Trophoblast cell (in vitro differentiated cells and primary cell): ENCODE measurements around the gene OCIAD1.

Experiments used
- DNase-seq, 2 donors: peaks; one replicate each; pipeline ENCODE4 v3.0.0-alpha.2; 2016
- H2AFZ ChIP-seq: 2 replicates; pipeline ENCODE4 v1.6.1; 2013; ENCODE audit warnings: low read length, moderate library complexity, mild to moderate bottlenecking; ENCODE audit not compliant: insufficient read depth, poor library complexity
- H2AK5ac ChIP-seq: 2 replicates; pipeline ENCODE4 v1.6.1; 2013; ENCODE audit warnings: mild to moderate bottlenecking, low read length
- H2BK120ac ChIP-seq: 2 replicates; pipeline ENCODE4 v1.6.1; 2013; ENCODE audit warnings: low read length, mild to moderate bottlenecking, moderate library complexity; ENCODE audit not compliant: insufficient read depth, poor library complexity
- H2BK12ac ChIP-seq: 2 replicates; pipeline ENCODE4 v1.6.1; 2013; ENCODE audit warnings: mild to moderate bottlenecking, low read length, moderate library complexity
- H2BK5ac ChIP-seq: 2 replicates; pipeline ENCODE4 v1.6.1; 2013; ENCODE audit warnings: low read length, low read depth, moderate library complexity, mild to moderate bottlenecking; ENCODE audit not compliant: poor library complexity
- H3K14ac ChIP-seq: 2 replicates; pipeline ENCODE4 v1.6.1; 2013; ENCODE audit warnings: mild to moderate bottlenecking, low read length
- H3K18ac ChIP-seq: 2 replicates; pipeline ENCODE4 v1.6.1; 2013; ENCODE audit warnings: mild to moderate bottlenecking, low read length
- H3K23ac ChIP-seq: 2 replicates; pipeline ENCODE4 v1.6.1; 2013; ENCODE audit warnings: low read length
- H3K27ac ChIP-seq: 2 replicates; pipeline ENCODE4 v1.5.1; 2013; ENCODE audit warnings: low read depth, mild to moderate bottlenecking, inconsistent platforms, low read length, moderate library complexity
- H3K27me3 ChIP-seq: 2 replicates; pipeline ENCODE4 v1.6.1; 2013; ENCODE audit warnings: inconsistent platforms, mild to moderate bottlenecking, low read length, moderate library complexity; ENCODE audit not compliant: insufficient read depth
- H3K36me3 ChIP-seq, 2 experiments: 1 replicate in 1 of 2; 2 replicates in 1 of 2; pipeline ENCODE4 v1.6.1; 2013; ENCODE audit warnings: low read length in 2 of 2, mild to moderate bottlenecking in 2 of 2, moderate library complexity in 1 of 2; ENCODE audit not compliant: insufficient read depth in 2 of 2, control insufficient read depth in 1 of 2
- H3K4ac ChIP-seq: 2 replicates; pipeline ENCODE4 v1.6.1; 2013; ENCODE audit warnings: low read depth, mild to moderate bottlenecking, low read length, moderate library complexity
- H3K4me1 ChIP-seq, 2 experiments: 1 replicate in 1 of 2; 2 replicates in 1 of 2; pipeline ENCODE4 v1.6.1; 2013; ENCODE audit warnings: low read length in 2 of 2, mild to moderate bottlenecking in 2 of 2, moderate library complexity in 1 of 2; ENCODE audit not compliant: insufficient read depth in 2 of 2, control insufficient read depth in 1 of 2
- H3K4me2 ChIP-seq: 2 replicates; pipeline ENCODE4 v1.6.1; 2013; ENCODE audit warnings: inconsistent platforms, mild to moderate bottlenecking, low read length, moderate library complexity
- H3K4me3 ChIP-seq: 2 replicates; pipeline ENCODE4 v1.5.1; 2013; ENCODE audit warnings: mild to moderate bottlenecking, low read depth, low read length, inconsistent platforms
- H3K79me1 ChIP-seq: one replicate; pipeline ENCODE4 v1.6.1; 2013; ENCODE audit warnings: low read length
- H3K79me2 ChIP-seq: 2 replicates; pipeline ENCODE4 v1.6.1; 2013; ENCODE audit warnings: low read length, mild to moderate bottlenecking; ENCODE audit not compliant: control insufficient read depth, insufficient read depth, poor library complexity
- H3K9ac ChIP-seq: 2 replicates; pipeline ENCODE4 v1.6.1; 2013; ENCODE audit warnings: mild to moderate bottlenecking, low read length
- H3K9me3 ChIP-seq: 2 replicates; pipeline ENCODE4 v1.6.1; 2013; ENCODE audit warnings: low read depth, mild to moderate bottlenecking, control low read depth, inconsistent platforms, low read length; ENCODE audit not compliant: insufficient read depth
- H4K12ac ChIP-seq: 2 replicates; pipeline ENCODE4 v1.6.1; 2013; ENCODE audit warnings: low read depth, mild to moderate bottlenecking, low read length, moderate library complexity
- H4K8ac ChIP-seq: 2 replicates; pipeline ENCODE4 v1.6.1; 2013; ENCODE audit warnings: low read depth, mild to moderate bottlenecking, low read length, moderate library complexity
- H4K91ac ChIP-seq: one replicate; pipeline ENCODE4 v1.6.1; 2013; ENCODE audit warnings: low read depth, mild to moderate bottlenecking, low read length, moderate library complexity
- WGBS: extraction: QIAGEN DNeasy Blood & Tissue Kit; methylation state at CpG from one replicate; pipeline ENCODE4 v1.1.7; 2013; ENCODE audit warnings: missing lambda C conversion rate; ENCODE audit not compliant: insufficient read length, insufficient coverage; ENCODE audit errors: extremely low coverage; 5-methylcytosine and 5-hydroxymethylcytosine counted together

OCIAD1 gene

GRCh38 chr4:48787056-48787455 lies 43.8 kb upstream of the OCIAD1 start:
- H2AFZ ChIP-seq, result no peak overlapping the region
- no peaks in the 10 kb centered on the region for H3K36me3 ChIP-seq
- no peak overlapping the region for H3K4ac ChIP-seq
- no peak overlapping the region for H2BK5ac ChIP-seq
- peaks cover 3 to 4% of the 10 kb centered on the region in 2 experiments for H3K4me1 ChIP-seq
- H3K14ac ChIP-seq, result no peak overlapping the region
- H2BK12ac ChIP-seq, result no peak overlapping the region
- no peaks in the 10 kb centered on the region for H3K9me3 ChIP-seq
- H3K79me1 ChIP-seq, result no peaks in the 10 kb centered on the region
- H2BK120ac ChIP-seq, result no peak overlapping the region
- no peak overlapping the region for H3K18ac ChIP-seq
- H2AK5ac ChIP-seq, result no peak overlapping the region
- no peak overlapping the region for H3K4me2 ChIP-seq
- no peaks in the 10 kb centered on the region for H3K27me3 ChIP-seq
- H3K23ac ChIP-seq, result no peak overlapping the region
- no peak overlapping the region for H3K9ac ChIP-seq
- H4K8ac ChIP-seq, result no peak overlapping the region
- H4K12ac ChIP-seq, result no peak overlapping the region
- H3K27ac ChIP-seq, result no peak overlapping the region
- H3K79me2 ChIP-seq, result no peaks in the 10 kb centered on the region
- DNase-seq, result no peak
- WGBS, result no CpG with 5 or more reads among the region's 1 CpG
- H4K91ac ChIP-seq, result no peak overlapping the region
- H3K4me3 ChIP-seq, result no peak overlapping the region

GRCh38 chr4:48790561-48790960 lies 40.3 kb upstream of the OCIAD1 start:
- no peak overlapping the region for H2AFZ ChIP-seq
- no peak overlapping the region for H3K27ac ChIP-seq
- H2AK5ac ChIP-seq, result no peak overlapping the region
- H3K36me3 ChIP-seq, result no peaks in the 10 kb centered on the region
- H4K91ac ChIP-seq, result no peak overlapping the region
- no peak overlapping the region for H3K23ac ChIP-seq
- H2BK12ac ChIP-seq, result no peak overlapping the region
- H3K14ac ChIP-seq, result no peak overlapping the region
- H4K12ac ChIP-seq, result no peak overlapping the region
- no peak overlapping the region for H3K18ac ChIP-seq
- no peak overlapping the region for H3K4me2 ChIP-seq
- no peak overlapping the region for H4K8ac ChIP-seq
- H3K79me2 ChIP-seq, result no peaks in the 10 kb centered on the region
- H3K4me1 ChIP-seq, result peaks cover 3 to 4% of the 10 kb centered on the region in 2 experiments
- no peak overlapping the region for H3K9ac ChIP-seq
- no peak for DNase-seq
- no peak overlapping the region for H3K4me3 ChIP-seq
- no peak overlapping the region for H2BK120ac ChIP-seq
- no peak overlapping the region for H3K4ac ChIP-seq
- no peak overlapping the region for H2BK5ac ChIP-seq
- H3K27me3 ChIP-seq, result no peaks in the 10 kb centered on the region
- H3K79me1 ChIP-seq, result no peaks in the 10 kb centered on the region
- no peaks in the 10 kb centered on the region for H3K9me3 ChIP-seq

GRCh38 chr4:48791313-48791712 lies 39.6 kb upstream of the OCIAD1 start:
- H2BK120ac ChIP-seq, result no peak overlapping the region
- H3K36me3 ChIP-seq, result no peaks in the 10 kb centered on the region
- no peak for DNase-seq

GRCh38 chr4:48792348-48793006 lies 38.4 kb upstream of the OCIAD1 start:
- Histone ChIP-seq H2BK120ac (no peak overlapping the region), H3K14ac (no peak overlapping the region), H2BK12ac (no peak overlapping the region), H3K27me3 (no peaks in the 10 kb centered on the region), H3K4me3 (no peak overlapping the region), H3K79me2 (no peaks in the 10 kb centered on the region), H3K4ac (no peak overlapping the region), H4K12ac (no peak overlapping the region), H3K4me1 (peaks cover 3 to 4% of the 10 kb centered on the region in 2 experiments), H3K23ac (no peak overlapping the region), H3K27ac (no peak overlapping the region), H2AK5ac (no peak overlapping the region), H4K91ac (no peak overlapping the region), H3K18ac (no peak overlapping the region), H3K79me1 (no peaks in the 10 kb centered on the region), H3K9me3 (no peaks in the 10 kb centered on the region), H3K36me3 (no peaks in the 10 kb centered on the region), H3K4me2 (no peak overlapping the region), H4K8ac (no peak overlapping the region), H2AFZ (no peak overlapping the region), H2BK5ac (no peak overlapping the region), H3K9ac (no peak overlapping the region)
- WGBS, result no CpG with 5 or more reads among the region's 5 CpGs
- no peak for DNase-seq

More at GRCh38 chr4:48791313-48791712, 39.6 kb upstream of the OCIAD1 start:
- Histone ChIP-seq H3K14ac (no peak overlapping the region), H4K8ac (no peak overlapping the region), H3K79me2 (no peaks in the 10 kb centered on the region), H3K79me1 (no peaks in the 10 kb centered on the region), H3K27me3 (no peaks in the 10 kb centered on the region), H3K4me2 (no peak overlapping the region), H3K9ac (no peak overlapping the region), H2AK5ac (no peak overlapping the region), H2BK5ac (no peak overlapping the region), H4K91ac (no peak overlapping the region), H3K4me1 (peaks cover 3 to 4% of the 10 kb centered on the region in 2 experiments), H3K4me3 (no peak overlapping the region), H3K23ac (no peak overlapping the region), H2BK12ac (no peak overlapping the region), H3K4ac (no peak overlapping the region), H3K27ac (no peak overlapping the region), H4K12ac (no peak overlapping the region), H3K9me3 (no peaks in the 10 kb centered on the region), H3K18ac (no peak overlapping the region), H2AFZ (no peak overlapping the region)
